ENCODE measurements around the gene NDUFV1. TPM values are rescaled to one million over a fixed set of nuclear protein-coding genes. Genes with fewer than 3 reads are reported as not detected.
A peak's percentile ranks its signal among the peaks of the same experiment; 100 is the strongest.

Gene NDUFV1
- total RNA-seq, 1 donor: 158 TPM

DNA sequence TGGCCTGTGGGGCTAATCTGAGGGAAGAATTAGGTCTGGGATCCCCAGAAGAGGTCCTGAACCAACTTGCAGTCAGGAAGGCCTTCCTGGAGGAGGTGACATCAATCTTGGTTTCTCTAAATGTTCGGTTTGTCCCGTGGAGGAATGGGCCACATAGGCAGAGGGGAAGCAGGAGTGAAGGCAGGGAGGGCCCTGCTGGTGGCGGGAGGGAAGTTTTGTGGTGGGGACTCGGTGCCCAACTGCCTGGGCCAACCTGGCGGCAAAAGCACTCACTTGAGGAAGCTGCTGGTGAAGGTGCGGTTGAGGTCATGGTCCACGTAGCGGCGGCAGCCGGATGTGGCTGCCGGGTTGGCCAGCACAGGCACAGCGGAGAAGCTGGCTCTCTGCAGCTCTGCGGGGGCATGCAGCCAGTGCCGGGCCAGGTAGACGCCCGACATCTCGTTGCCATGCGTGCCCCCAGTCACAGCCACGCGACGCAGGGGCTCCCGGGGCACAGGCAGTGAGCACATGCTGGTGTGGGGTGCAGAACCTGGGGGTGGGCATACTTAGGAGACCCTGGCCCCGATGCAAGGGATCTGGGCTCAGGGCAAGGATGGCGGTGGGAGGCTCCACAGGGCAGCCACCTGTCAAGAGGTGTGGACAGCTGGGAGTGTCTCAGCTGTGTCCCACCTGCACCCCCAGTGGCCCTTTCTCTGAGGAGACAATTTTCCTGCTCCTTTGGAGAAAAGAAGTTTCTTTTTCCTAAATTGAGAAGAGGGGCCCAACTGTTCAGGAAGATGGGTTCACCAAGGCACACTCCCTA is 40.0 kb downstream of the NDUFV1 start:
- Histone ChIP-seq H2AFZ (ENCODE audit: low read length) (no peak overlapping the region), H3K36me3 (ENCODE audit: insufficient read depth, low read length) (no peaks in the 10 kb centered on the region), H3K79me2 (ENCODE audit: insufficient read depth, low read length) (no peaks in the 10 kb centered on the region), H4K20me1 (ENCODE audit: insufficient read depth, low read length) (no peaks in the 10 kb centered on the region), H3K4me3 (ENCODE audit: insufficient read depth, low read length) (no peak overlapping the region), H3K27ac (ENCODE audit: low read depth, low read length) (no peak overlapping the region), H3K9me3 (ENCODE audit: low read depth, low read length) (no peaks in the 10 kb centered on the region), H3K4me1 (ENCODE audit: insufficient read depth, low read length) (no peaks in the 10 kb centered on the region), H3K4me2 (ENCODE audit: insufficient read depth, low read length) (no peak overlapping the region), H3K27me3 (ENCODE audit: insufficient read depth, low read length) (no peaks in the 10 kb centered on the region)
- TF ChIP-seq, protein P1, sequence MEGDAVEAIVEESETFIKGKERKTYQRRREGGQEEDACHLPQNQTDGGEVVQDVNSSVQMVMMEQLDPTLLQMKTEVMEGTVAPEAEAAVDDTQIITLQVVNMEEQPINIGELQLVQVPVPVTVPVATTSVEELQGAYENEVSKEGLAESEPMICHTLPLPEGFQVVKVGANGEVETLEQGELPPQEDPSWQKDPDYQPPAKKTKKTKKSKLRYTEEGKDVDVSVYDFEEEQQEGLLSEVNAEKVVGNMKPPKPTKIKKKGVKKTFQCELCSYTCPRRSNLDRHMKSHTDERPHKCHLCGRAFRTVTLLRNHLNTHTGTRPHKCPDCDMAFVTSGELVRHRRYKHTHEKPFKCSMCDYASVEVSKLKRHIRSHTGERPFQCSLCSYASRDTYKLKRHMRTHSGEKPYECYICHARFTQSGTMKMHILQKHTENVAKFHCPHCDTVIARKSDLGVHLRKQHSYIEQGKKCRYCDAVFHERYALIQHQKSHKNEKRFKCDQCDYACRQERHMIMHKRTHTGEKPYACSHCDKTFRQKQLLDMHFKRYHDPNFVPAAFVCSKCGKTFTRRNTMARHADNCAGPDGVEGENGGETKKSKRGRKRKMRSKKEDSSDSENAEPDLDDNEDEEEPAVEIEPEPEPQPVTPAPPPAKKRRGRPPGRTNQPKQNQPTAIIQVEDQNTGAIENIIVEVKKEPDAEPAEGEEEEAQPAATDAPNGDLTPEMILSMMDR (IDR thresholded peaks at IDR 0.05; ENCODE audit: extremely low read depth, low read depth, low read length): no peak
- peak; percentile 69 for DNase-seq (ENCODE audit: insufficient read length, low spot score, missing footprints)

DNA sequence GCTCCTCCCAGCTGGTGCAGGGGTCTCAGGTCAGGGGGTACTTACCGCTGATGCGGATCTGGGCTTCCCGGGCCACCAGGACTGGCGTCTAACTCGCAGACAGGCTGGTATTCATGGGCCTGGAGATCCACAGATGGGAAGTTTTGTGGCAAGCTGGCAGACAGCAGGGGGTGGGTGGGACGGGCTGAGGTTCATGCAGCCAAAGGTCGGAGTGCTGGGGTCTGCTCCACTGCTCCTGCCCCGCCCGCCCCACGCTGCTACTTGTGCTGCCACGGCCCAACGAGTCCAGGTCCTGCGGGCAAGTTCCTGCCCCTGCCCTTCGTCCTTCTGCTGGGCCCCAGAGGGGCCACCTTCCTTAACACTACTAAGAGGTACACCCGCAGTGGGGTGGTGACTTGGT is 40.7 kb downstream of the NDUFV1 start:
- H3K79me2 ChIP-seq (ENCODE audit: insufficient read depth, low read length): no peaks in the 10 kb centered on the region
- no peak overlapping the region for H3K4me2 ChIP-seq (ENCODE audit: insufficient read depth, low read length)
- no peak overlapping the region for H3K27ac ChIP-seq (ENCODE audit: low read depth, low read length)
- DNase-seq (ENCODE audit: insufficient read length, low spot score, missing footprints): peak; percentile 58
- TF ChIP-seq, protein P1 (IDR thresholded peaks at IDR 0.05; ENCODE audit: extremely low read depth, low read depth, low read length): no peak
- no peak overlapping the region for H3K4me3 ChIP-seq (ENCODE audit: insufficient read depth, low read length)
- no peaks in the 10 kb centered on the region for H3K4me1 ChIP-seq (ENCODE audit: insufficient read depth, low read length)
- H3K36me3 ChIP-seq (ENCODE audit: insufficient read depth, low read length): no peaks in the 10 kb centered on the region
- no peaks in the 10 kb centered on the region for H3K27me3 ChIP-seq (ENCODE audit: insufficient read depth, low read length)
- H2AFZ ChIP-seq (ENCODE audit: low read length): no peak overlapping the region
- H3K9me3 ChIP-seq (ENCODE audit: low read depth, low read length): no peaks in the 10 kb centered on the region
- no peaks in the 10 kb centered on the region for H4K20me1 ChIP-seq (ENCODE audit: insufficient read depth, low read length)

DNA sequence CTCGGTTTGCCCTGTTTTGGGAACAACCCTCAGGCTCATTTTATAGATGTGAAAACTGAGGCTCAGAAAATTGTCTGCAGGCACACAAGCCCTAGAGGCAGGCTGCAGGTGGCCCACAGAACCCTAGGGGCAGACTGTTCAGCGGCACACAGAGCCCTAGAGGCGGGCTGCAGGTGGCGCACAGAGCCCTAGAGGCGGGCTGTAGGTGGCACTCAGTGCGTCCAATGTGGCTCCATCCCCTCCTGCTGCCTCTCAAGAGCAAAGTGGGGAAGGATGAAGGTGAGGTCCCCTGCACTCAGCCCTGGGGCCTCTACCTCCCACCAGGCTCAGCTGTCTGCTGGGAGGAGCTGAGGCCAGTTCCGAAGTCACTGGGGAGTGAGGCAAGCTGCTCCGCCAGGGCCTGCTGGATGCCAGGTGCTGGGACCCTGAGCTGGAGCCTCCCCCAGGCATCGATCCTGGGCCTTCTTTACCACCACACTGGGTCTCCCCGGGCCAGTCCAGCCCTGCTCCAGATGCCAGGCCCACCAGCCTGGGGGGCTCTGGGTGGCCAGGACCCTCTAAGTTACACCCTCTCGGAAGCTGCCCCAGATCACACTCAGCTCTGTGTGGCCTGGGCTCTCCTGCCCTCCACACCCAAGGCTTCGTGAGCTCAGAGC is 41.5 kb downstream of the NDUFV1 start:
- Histone ChIP-seq H3K4me1 (ENCODE audit: insufficient read depth, low read length) (no peaks in the 10 kb centered on the region), H3K79me2 (ENCODE audit: insufficient read depth, low read length) (no peaks in the 10 kb centered on the region), H3K36me3 (ENCODE audit: insufficient read depth, low read length) (no peaks in the 10 kb centered on the region), H3K27ac (ENCODE audit: low read depth, low read length) (no peak overlapping the region), H3K4me3 (ENCODE audit: insufficient read depth, low read length) (no peak overlapping the region), H3K9me3 (ENCODE audit: low read depth, low read length) (no peaks in the 10 kb centered on the region), H2AFZ (ENCODE audit: low read length) (no peak overlapping the region), H3K27me3 (ENCODE audit: insufficient read depth, low read length) (no peaks in the 10 kb centered on the region), H4K20me1 (ENCODE audit: insufficient read depth, low read length) (no peaks in the 10 kb centered on the region), H3K4me2 (ENCODE audit: insufficient read depth, low read length) (no peak overlapping the region)
- TF ChIP-seq, protein P1 (IDR thresholded peaks at IDR 0.05; ENCODE audit: extremely low read depth, low read depth, low read length): no peak
- DNase-seq (ENCODE audit: insufficient read length, low spot score, missing footprints): peak; percentile 44
